Fibroblast of villous mesenchyme (primary cell): ENCODE data around the gene AKAP13. TPM values are rescaled to one million over a fixed set of nuclear protein-coding genes. Genes with fewer than 3 reads are reported as not detected.
A peak's percentile ranks its signal among the peaks of the same experiment; 100 is the strongest.
"Not testable (repeated sequence)": the region's sequence is repeated elsewhere in the genome, so short reads cannot be mapped to it uniquely, and the experiment has no call there.

ENCODE experiments used
- DNase-seq: peaks from one replicate; pipeline ENCODE4 v3.0.0-alpha.2; 2010; ENCODE audit warnings: low read depth
- H3K4me3 ChIP-seq: 2 replicates; pipeline ENCODE4 v1.5.1; 2011; ENCODE audit warnings: low read depth, mild to moderate bottlenecking, low read length
- total RNA-seq: library from RNA; depleted of rRNA; stranded (reverse); fragments of >200 nt; gene quantifications from 2 replicates; pipeline ENCODE4 v1.2.3, GENCODE V29; 2012
- TF ChIP-seq, protein P1 (sequence below): IDR thresholded peaks from 2 replicates; pipeline ENCODE4 v1.5.1; 2012; ENCODE audit warnings: low read depth, mild to moderate bottlenecking, low read length; ENCODE audit not compliant: insufficient read depth

Gene AKAP13
- total RNA-seq, 1 donor, result 164 TPM

DNA sequence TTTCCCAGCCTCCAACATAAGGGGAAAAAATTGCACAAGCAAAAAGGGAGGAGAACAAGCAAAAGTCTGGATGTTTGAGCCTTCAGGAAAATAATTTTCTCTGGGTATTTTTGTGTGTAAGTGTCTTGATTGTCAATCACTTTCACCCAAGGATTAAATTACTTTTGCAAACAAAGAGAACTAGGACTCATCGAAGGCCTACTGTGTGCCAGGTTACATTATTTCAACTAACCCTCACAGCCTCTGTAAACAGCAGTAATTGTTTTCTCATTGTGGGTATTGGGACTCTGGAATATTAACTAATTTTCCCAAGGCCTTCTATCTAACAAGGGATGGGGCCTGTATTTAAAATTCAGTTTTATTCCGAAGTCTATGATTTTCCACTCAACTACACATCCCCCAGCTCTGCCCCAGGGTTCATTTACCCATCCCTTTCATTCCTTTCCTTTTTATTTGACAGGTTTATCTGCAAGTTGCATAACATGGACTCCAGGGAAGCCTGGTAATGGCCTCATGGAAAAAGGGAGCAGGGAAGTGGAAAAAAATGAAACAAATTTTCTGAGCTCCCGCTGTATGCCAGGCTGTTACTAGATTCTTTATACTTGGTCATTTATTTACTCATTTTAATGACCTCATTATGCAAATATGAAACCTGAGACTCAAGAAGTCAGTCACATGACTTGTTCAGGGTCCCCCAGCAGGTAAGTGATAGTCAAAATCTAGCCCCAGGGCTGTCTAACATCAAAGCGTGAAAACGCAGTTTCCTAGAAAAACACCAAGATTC, 32.9 kb upstream of the AKAP13 start:
- peak; percentile 82 for DNase-seq
- not testable (repeated sequence) for H3K4me3 ChIP-seq

DNA sequence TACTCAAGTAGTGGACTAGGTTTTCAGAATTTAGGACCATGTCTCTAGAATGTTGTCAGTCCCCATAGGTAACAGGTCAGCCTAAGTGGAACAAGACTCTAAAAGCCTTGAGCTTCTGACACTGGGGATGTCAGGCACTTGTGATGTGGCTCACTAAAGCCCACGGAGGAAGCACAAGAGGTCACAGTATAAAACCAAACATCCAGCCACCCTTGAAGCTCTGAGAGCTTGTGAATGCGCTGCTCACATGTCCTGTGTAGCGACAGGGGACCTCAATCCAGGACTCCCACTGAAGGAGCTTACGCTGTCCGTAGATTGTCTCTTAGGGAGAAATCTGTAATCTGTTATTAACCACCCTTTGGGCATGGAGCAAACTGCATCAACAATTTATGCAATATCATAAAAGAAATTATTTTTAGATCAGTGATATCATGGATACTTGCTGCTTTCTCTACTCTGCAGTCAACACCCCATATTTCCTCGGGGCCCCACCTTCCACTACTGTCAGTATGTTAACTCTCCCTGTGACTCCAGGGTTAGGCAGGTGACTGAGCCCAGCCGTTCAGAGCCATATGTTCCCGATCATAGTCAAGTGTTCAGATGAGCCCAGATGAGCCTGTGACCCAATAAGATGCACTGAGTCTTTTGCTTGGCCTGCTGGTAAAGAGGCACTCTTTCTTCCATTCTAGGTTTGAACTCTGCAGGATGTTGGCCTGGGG, 32.2 kb upstream of the AKAP13 start:
- not testable (repeated sequence) for DNase-seq, H3K4me3 ChIP-seq

DNA sequence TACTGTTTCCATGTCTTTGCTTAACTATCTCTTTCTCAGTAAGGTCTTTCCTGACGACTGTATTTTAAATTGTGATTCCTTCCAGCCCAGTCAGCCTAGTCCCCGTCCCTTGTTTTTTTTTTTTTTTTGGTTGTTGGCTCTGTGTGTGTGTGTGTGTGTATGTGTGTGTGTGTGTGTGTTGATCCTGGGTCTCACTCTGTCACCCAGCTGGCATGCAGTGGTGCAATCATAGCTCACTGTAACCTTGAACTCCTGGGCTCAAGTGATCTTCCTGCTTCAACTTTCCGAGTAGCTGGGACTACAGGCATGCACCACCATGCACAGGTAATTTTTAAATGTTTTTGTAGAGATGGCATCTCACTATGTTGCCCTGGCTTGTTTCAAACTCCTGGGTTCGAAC, 31.3 kb upstream of the AKAP13 start:
- H3K4me3 ChIP-seq, result not testable (repeated sequence)
- peak; percentile 64 for DNase-seq

DNA sequence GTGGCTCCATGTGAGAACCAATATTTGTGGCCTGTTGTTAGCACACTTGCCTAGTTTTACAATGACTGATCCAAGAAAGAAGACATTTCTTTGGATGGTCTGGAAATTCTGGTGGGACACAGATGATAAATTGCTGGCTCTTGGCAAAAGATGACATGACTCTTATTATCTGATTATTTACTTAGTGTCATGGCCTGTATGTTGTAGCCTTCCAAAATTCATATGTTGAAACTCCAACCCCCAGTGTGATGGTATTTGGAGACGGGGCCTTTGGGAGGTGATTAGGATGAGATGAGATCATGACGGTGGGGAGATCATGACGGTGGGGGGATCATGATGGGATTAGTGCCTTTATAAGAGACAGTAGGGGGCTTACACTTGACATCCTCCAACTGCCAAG, 30.0 kb upstream of the AKAP13 start:
- TF ChIP-seq, protein P1, sequence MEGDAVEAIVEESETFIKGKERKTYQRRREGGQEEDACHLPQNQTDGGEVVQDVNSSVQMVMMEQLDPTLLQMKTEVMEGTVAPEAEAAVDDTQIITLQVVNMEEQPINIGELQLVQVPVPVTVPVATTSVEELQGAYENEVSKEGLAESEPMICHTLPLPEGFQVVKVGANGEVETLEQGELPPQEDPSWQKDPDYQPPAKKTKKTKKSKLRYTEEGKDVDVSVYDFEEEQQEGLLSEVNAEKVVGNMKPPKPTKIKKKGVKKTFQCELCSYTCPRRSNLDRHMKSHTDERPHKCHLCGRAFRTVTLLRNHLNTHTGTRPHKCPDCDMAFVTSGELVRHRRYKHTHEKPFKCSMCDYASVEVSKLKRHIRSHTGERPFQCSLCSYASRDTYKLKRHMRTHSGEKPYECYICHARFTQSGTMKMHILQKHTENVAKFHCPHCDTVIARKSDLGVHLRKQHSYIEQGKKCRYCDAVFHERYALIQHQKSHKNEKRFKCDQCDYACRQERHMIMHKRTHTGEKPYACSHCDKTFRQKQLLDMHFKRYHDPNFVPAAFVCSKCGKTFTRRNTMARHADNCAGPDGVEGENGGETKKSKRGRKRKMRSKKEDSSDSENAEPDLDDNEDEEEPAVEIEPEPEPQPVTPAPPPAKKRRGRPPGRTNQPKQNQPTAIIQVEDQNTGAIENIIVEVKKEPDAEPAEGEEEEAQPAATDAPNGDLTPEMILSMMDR, result no peak
- H3K4me3 ChIP-seq, result no peak overlapping the region
- DNase-seq, result no peak

DNA sequence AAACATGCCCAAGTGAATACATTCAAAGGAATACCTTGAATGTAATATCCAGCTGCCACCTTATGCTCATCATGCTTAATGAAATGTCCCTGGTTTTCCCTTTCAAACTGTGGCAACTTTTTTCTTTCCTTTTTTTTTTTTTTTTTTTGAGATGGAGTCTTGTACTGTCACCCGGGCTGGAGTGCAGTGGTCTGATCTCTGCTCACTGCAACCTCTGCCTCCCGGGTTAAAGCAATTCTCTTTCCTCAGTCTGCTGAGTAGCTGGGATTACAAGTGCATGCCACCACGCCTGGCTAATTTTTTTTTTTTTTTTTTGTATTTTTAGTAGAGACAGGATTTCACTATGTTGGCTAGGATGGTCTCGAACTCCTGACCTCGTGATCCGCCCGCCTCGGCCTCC, 28.9 kb upstream of the AKAP13 start:
- not testable (repeated sequence) for DNase-seq, H3K4me3 ChIP-seq

DNA sequence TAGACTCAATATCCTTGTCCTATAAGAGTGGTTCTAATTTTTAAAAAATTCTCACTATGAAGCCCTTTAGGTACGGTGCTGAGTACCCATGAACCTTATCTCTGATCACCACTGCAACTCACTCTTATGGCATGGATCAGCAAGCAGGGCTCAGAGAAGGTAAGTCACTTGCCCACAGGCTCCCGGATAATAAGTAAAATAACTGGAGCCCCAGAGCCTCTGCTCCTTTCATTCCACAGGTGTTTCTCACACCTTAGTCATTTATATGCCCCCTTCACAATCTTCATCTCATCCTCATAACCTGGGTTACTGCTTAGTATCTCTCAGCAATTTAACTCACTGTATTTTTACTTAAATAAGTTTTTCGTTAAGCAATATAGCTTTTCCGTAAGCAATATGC, 28.4 kb upstream of the AKAP13 start:
- TF ChIP-seq, protein P1, result no peak
- DNase-seq, result no peak
- H3K4me3 ChIP-seq, result no peak overlapping the region

DNA sequence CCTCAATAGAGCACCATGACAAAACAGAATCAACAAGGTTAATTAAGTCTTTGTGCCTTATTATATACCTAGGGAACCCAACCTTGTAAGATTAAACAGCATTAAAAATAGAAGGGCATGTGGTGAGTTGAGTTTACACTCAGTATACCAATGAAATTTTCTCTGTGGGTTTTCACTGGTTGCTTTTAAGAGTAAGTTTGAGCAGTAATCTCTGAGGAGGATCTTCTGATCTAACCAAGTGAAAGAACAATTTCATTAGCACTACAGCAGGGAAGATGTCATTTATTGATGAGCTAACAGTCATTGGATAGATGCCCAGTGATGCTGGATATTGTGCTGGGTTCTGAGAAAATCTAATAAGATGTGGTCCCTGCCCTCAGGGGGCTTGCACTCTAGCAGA, 26.9 kb upstream of the AKAP13 start:
- TF ChIP-seq, protein P1, result no peak
- H3K4me3 ChIP-seq, result no peak overlapping the region
- no peak for DNase-seq

DNA sequence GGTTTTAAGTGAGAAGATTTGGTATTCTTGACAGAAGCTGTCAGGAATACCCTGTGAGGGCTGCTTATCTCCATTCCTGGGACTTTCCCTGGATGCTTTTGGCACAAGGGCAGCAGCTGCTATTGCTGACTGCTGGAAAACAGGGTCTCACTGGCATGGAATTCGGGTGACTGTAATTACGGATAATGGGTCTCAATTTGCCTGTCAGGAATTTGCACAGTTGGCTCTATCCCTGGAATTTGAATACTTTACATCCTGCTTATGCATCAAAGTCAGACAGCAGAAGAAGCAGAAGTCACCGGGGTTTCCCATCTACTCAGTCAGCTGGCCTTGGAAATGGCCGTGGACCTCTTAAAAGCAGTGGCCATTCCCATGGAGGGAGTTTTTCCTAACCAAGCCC, 25.9 kb upstream of the AKAP13 start:
- no peak for DNase-seq
- TF ChIP-seq, protein P1, result no peak
- no peak overlapping the region for H3K4me3 ChIP-seq

DNA sequence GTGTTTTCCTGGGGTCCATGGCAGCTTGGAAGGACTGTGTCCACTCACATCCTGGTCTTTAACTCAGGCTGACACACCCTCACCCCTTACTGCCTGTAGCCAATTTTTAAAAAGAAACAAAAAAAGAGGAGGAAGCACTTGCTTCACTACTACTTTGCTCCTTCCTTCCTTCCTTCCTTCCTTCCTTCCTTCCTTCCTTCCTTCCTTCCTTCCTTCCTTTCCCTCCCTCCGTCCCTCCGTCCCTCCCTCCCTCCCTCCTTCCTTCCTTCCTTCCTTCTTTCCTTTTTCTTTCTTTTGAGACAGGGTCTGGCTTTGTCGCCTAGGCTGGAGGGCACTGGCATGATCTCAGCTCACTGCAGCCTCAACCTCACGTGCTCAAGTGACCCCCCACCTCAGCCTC, 25.5 kb upstream of the AKAP13 start:
- TF ChIP-seq, protein P1, result no peak
- no peak overlapping the region for H3K4me3 ChIP-seq
- no peak for DNase-seq
